Heart left ventricle (tissue), 13 donors: ENCODE data around the gene ASPM.

Experiments used
- CTCF ChIP-seq, 12 donors: fragments of 200-600 bp; sonication (generic) in 4 of 12; IDR thresholded peaks; one replicate each; pipeline versions ENCODE4 v1.5.0 to v1.8.0; 2018 to 2022; ENCODE audit warnings: antibody characterized with exemption in 12 of 12, mild to moderate bottlenecking in 5 of 12
- POLR2A ChIP-seq, 2 donors: fragments of 450-650 bp; IDR thresholded peaks; one replicate each; pipeline ENCODE4 v1.6.1; 2017; ENCODE audit warnings: antibody characterized with exemption in 2 of 2, mild to moderate bottlenecking in 2 of 2, moderate library complexity in 2 of 2
- donor health status: ischemic (EF 13 %, LVEDD 7.1; RV severe dilation, severe dysfunction).
- donor health status: DM: no; HTN: yes; CAD: no.
- donor health status: DM: no; HTN: no; CAD: no.
- donor health status: ischemic (EF 25% LVEDD 6.9; RV normal size, moderate dysfunction).
- donor health status: ischemic (EF 25% LVEDD 5.7; RV mildly dilated, moderate dysfunction).
- donor health status: ischemic (EF 35%, LVEDD 5.7; RV mildly dilated, moderate dysfunction).
- donor health status: nonischemic (EF 11% LVEDD 7.7; RV severe dilation, severe dysfunction).
- donor health status: DM: yes; HTN: yes; CAD: no.
- donor health status: PGD.
- donor health status: ischemic (EF 29% LVEDD 5.4; RV normal size, mild dysfunction).
- donor health status: nonischemic (EF 23%, LVEDD 6.1; RV moderate dilation, normal function).

DNA sequence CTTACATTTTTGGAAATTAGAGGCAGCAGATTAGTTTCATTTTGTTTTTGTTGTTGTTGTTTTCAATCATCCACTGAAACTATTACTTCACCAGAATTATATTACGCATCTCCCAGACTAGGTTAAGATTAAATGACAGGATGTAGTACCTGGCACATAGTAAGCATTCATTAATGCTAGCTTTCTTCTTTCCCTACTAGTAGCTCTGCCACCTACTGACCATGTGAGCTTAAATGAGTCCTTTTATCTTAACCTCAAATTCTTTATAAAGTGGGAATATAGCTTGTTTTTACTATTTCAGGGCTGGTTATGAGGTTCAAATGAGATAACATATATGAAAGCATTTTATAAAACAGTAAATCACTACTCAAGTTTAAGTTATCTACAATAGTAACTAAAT lies 10.2 kb upstream of the ASPM start:
- TF ChIP-seq CTCF (IDR thresholded peaks at IDR 0.05) = no peak
- TF ChIP-seq POLR2A (IDR thresholded peaks at IDR 0.05) = no peak
